Activated naive CD8-positive, alpha-beta T cell treated with anti-CD3 and anti-CD28 coated beads, Interleukin-2, amount 10 ng/mL, durations not matched to agents 7 days and 5 days (primary cell): ENCODE data around the gene BRAF. TPM values are rescaled to one million over a fixed set of nuclear protein-coding genes. Genes with fewer than 3 reads are reported as not detected.
"Not testable (repeated sequence)": the region's sequence is repeated elsewhere in the genome, so short reads cannot be mapped to it uniquely, and the experiment has no call there.

Experiments used
- ATAC-seq: fragments of 150-1000 bp; cut with Tn5 transposase; one replicate; pipeline ENCODE4 v1.10.0; 2021; ENCODE audit warnings: low read depth, moderate library complexity
- POLR2A ChIA-PET: fragments of 350-600 bp; sonication (Branson Sonifier 250); formaldehyde crosslinking; loops from one replicate; lab custom pipeline; 2021; ENCODE audit warnings: antibody characterized with exemption; lab: Charles Lee
- DNase-seq: peaks from one replicate; pipeline ENCODE4 v3.0.0; 2021
- H3K27ac Mint-ChIP-seq: one replicate; pipeline ENCODE4 v1.8.0; 2022; ENCODE audit warnings: mild to moderate bottlenecking, mixed read lengths
- H3K27me3 Mint-ChIP-seq: one replicate; pipeline ENCODE4 v1.8.0; 2022; ENCODE audit warnings: mild to moderate bottlenecking, moderate library complexity, mixed read lengths
- H3K36me3 Mint-ChIP-seq: one replicate; pipeline ENCODE4 v1.8.0; 2021; ENCODE audit warnings: mild to moderate bottlenecking, mixed read lengths
- H3K4me1 Mint-ChIP-seq: one replicate; pipeline ENCODE4 v1.8.0; 2021; ENCODE audit warnings: mixed read lengths
- H3K4me3 Mint-ChIP-seq: one replicate; pipeline ENCODE4 v1.8.0; 2022; ENCODE audit warnings: mild to moderate bottlenecking, moderate library complexity, mixed read lengths
- H3K9me3 Mint-ChIP-seq: one replicate; pipeline ENCODE4 v1.8.0; 2021; ENCODE audit warnings: mixed read lengths
- total RNA-seq, 2 experiments: library from RNA; stranded (reverse); gene quantifications; one replicate each; pipeline ENCODE4 v1.2.3, GENCODE V29; 2021

BRAF gene
- 10 to 100 TPM; 34.4 to 39.4 TPM for total RNA-seq

DNA sequence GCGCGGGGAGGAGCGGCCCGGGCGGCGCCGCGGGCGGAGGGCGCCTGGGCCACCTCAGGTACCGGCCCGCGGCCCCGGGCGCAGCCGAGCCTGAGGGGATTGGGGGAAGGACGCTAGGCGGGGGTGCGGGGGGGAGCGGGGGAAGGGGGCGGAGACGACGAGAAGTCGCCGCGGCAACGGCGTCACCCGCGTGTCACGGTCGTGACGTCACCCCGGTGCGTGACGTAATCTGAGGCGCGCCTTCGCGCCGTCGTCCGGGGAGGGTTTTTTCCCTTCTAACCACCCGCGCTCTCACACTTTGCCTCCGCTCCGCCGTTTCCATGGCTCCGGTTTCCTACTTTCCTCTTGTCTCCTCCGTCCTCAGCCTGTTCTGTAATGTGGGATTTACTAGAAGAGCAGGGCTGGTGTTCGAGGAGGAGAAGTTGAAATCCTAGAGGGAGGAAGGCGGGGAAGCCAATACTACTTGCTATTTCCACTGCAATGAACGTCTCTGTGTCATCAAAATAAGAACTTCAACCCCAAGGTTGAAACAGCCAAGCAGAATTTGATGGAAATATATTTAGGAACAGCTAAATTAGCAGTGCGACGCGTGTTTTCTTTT lies at the start of gene BRAF:
Gene BRAF (minus strand): TSS at position 109 of the 601 bp plus-strand sequence. CDS start 226 bp downstream, outside the sequence.
- H3K27ac Mint-ChIP-seq: peak within 1 kb of the TSS; percentile 97
- POLR2A ChIA-PET: interaction anchor here (0.6 to 2.1 kb wide), 4 partner anchors 19 to 90 kb away, joined by 3 to 17 read pairs (median 6); partner anchors contain the start of gene MRPS33
- H3K27me3 Mint-ChIP-seq: peaks cover 2% of the 10 kb centered on the region
- H3K9me3 Mint-ChIP-seq: no peaks in the 10 kb centered on the region
- peak within 1 kb of the TSS; percentile 95 for H3K4me3 Mint-ChIP-seq
- peaks cover 10% of the 10 kb centered on the region for H3K4me1 Mint-ChIP-seq
- DNase-seq (peak; percentile 98), ATAC-seq (peak; percentile 63)
- H3K36me3 Mint-ChIP-seq: peaks cover 2% of the 10 kb centered on the region

GRCh38 chr7:140972876-140973829 lies 48.4 kb upstream of the BRAF start:
- Mint-ChIP-seq H3K9me3 (no peaks in the 10 kb centered on the region), H3K36me3 (no peaks in the 10 kb centered on the region), H3K4me3 (no peak overlapping the region), H3K27me3 (peaks cover 4% of the 10 kb centered on the region), H3K4me1 (peaks cover 2% of the 10 kb centered on the region), H3K27ac (no peak overlapping the region)
- ATAC-seq (no peak), DNase-seq (no peak)
- POLR2A ChIA-PET: no interaction called here

DNA sequence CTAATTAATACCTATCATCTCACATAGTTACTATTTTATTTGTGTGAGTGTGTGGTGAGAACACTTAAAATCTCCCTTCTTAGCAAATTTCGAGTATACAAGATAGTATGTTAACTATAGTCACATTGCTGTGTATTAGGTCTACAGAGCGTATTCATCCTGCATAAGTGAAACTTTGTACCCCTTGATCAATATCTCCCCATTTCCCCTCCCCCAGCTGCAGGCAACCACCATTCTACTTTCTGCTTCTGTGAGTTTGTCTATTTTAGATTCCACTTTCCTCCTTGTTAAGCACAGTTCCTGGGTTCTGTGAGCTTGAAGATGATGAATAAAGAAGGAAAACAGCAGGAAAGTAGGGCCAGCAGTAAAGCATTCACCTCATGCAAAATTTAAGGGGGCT lies 47.6 kb upstream of the BRAF start:
- POLR2A ChIA-PET: no interaction called here
- no peaks in the 10 kb centered on the region for H3K9me3 Mint-ChIP-seq
- peaks cover 2% of the 10 kb centered on the region for H3K4me1 Mint-ChIP-seq
- ATAC-seq (no peak), DNase-seq (no peak)
- H3K36me3 Mint-ChIP-seq: no peaks in the 10 kb centered on the region
- H3K27ac Mint-ChIP-seq: no peak overlapping the region
- peaks cover 4% of the 10 kb centered on the region for H3K27me3 Mint-ChIP-seq
- H3K4me3 Mint-ChIP-seq: no peak overlapping the region

DNA sequence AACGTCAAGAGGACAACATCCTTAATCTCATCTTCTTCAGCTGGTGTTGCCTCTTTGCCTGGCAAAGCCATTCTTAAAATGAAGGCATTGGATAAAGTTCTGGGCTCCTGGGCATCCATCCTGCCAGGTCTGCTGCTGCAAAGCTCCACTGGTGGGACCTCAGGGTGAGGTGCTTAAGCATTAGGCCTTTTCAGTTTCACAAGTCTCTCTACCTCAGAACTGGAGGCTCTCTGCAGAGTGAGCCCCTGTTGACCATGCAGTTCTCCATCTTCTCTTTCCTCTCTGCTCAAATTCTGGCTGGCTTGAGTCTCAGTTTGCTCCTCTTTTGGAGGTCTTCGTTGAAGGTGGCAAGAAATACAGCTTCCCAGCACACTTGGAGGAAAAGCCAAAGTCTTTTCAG lies 42.7 kb upstream of the BRAF start:
- peaks cover 2% of the 10 kb centered on the region for H3K27me3 Mint-ChIP-seq
- no peaks in the 10 kb centered on the region for H3K9me3 Mint-ChIP-seq
- ATAC-seq (no peak), DNase-seq (no peak)
- no peaks in the 10 kb centered on the region for H3K4me1 Mint-ChIP-seq
- H3K36me3 Mint-ChIP-seq: no peaks in the 10 kb centered on the region
- H3K27ac Mint-ChIP-seq: no peak overlapping the region
- POLR2A ChIA-PET: no interaction called here
- H3K4me3 Mint-ChIP-seq: no peak overlapping the region

GRCh38 chr7:140966561-140967233 lies 42.0 kb upstream of the BRAF start:
- POLR2A ChIA-PET: no interaction called here
- ATAC-seq: no peak
- Mint-ChIP-seq H3K4me1 (no peaks in the 10 kb centered on the region), H3K4me3 (no peak overlapping the region), H3K9me3 (no peaks in the 10 kb centered on the region), H3K27me3 (peaks cover 2% of the 10 kb centered on the region), H3K36me3 (no peaks in the 10 kb centered on the region), H3K27ac (no peak overlapping the region)
- DNase-seq: no peak

DNA sequence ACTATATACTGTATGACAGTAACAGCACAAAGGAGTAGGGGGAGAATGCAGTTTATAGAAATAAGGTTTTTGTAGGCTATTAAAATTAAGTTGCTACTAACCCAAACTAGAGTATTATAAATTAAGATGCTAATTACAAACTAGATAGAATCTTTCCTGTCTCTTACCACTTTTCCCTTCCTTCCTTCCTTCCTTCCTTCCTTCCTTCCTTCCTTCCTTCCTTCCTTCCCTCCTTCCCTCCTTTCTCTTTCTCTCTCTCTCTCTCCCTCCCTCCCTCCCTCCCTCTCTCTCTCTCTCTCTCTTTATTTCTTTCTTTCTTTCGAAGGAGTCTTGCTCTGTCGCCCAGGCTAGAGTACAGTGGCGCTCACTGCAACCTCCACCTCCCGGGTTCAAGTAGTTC lies 36.4 kb upstream of the BRAF start:
- no peaks in the 10 kb centered on the region for H3K36me3 Mint-ChIP-seq
- ATAC-seq: no peak
- peaks cover 4% of the 10 kb centered on the region for H3K27me3 Mint-ChIP-seq
- POLR2A ChIA-PET: no interaction called here
- peaks cover 2% of the 10 kb centered on the region for H3K9me3 Mint-ChIP-seq
- no peak overlapping the region for H3K27ac Mint-ChIP-seq
- H3K4me1 Mint-ChIP-seq: no peaks in the 10 kb centered on the region
- DNase-seq: no peak
- no peak overlapping the region for H3K4me3 Mint-ChIP-seq

GRCh38 chr7:140956997-140957396 lies 32.3 kb upstream of the BRAF start:
- H3K4me3 Mint-ChIP-seq, ATAC-seq, H3K36me3 Mint-ChIP-seq, DNase-seq, POLR2A ChIA-PET, H3K27me3 Mint-ChIP-seq, H3K9me3 Mint-ChIP-seq, H3K27ac Mint-ChIP-seq, H3K4me1 Mint-ChIP-seq: not testable (repeated sequence)

DNA sequence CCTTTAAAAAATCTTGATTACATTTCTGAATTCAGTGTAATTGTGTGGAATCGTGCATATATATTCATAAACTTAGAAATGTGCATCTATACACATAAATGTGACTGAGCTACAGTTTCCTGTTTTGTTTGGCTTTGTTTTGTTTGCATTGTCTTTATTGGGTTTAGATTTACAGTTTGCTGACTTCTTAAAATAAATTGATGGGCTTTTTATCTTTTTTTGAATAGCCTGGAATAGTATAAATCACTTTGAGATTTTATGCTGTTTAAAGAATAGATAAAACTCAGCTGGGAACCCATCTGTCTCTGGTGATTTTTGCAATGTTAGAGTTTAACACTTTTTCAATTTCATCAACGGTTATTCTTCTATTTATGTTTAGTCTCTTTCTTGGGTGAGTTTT lies 21.2 kb upstream of the BRAF start:
- Mint-ChIP-seq H3K27me3 (peaks cover 3% of the 10 kb centered on the region), H3K4me1 (no peaks in the 10 kb centered on the region), H3K36me3 (no peaks in the 10 kb centered on the region), H3K9me3 (no peaks in the 10 kb centered on the region), H3K27ac (no peak overlapping the region), H3K4me3 (no peak overlapping the region)
- DNase-seq (no peak), ATAC-seq (no peak)
- POLR2A ChIA-PET: no interaction called here

GRCh38 chr7:140942242-140942641 lies 17.5 kb upstream of the BRAF start:
- H3K4me3 Mint-ChIP-seq, H3K27ac Mint-ChIP-seq, H3K9me3 Mint-ChIP-seq, ATAC-seq, H3K27me3 Mint-ChIP-seq, POLR2A ChIA-PET, H3K36me3 Mint-ChIP-seq, DNase-seq, H3K4me1 Mint-ChIP-seq: not testable (repeated sequence)

DNA sequence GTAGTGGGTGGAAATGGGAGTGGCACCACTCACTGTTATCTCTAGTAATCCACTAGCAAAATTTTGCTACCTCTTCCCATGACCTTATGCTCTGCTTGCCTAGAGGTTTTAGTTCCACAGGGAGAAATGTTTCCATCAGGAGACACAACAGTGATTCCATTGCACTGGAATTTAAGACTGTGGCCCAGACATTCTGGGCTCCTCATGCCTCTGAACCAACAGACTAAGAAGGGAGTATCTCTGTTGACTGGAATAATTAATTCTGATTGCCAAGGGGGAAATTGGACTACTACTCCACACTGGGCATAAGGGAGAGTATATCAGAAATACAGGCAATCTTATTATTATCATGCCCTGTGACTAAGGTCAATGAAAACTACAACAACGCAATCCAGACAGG lies 16.2 kb upstream of the BRAF start:
- H3K27ac Mint-ChIP-seq: no peak overlapping the region
- DNase-seq (no peak), ATAC-seq (no peak)
- peaks cover 2% of the 10 kb centered on the region for H3K9me3 Mint-ChIP-seq
- no peak overlapping the region for H3K4me3 Mint-ChIP-seq
- POLR2A ChIA-PET: no interaction called here
- H3K27me3 Mint-ChIP-seq: peaks cover 2% of the 10 kb centered on the region
- H3K4me1 Mint-ChIP-seq: no peaks in the 10 kb centered on the region
- no peaks in the 10 kb centered on the region for H3K36me3 Mint-ChIP-seq

GRCh38 chr7:140937702-140938264 lies 13.1 kb upstream of the BRAF start:
- ATAC-seq: no peak
- H3K27me3 Mint-ChIP-seq: peaks cover 4% of the 10 kb centered on the region
- POLR2A ChIA-PET: no interaction called here

DNA sequence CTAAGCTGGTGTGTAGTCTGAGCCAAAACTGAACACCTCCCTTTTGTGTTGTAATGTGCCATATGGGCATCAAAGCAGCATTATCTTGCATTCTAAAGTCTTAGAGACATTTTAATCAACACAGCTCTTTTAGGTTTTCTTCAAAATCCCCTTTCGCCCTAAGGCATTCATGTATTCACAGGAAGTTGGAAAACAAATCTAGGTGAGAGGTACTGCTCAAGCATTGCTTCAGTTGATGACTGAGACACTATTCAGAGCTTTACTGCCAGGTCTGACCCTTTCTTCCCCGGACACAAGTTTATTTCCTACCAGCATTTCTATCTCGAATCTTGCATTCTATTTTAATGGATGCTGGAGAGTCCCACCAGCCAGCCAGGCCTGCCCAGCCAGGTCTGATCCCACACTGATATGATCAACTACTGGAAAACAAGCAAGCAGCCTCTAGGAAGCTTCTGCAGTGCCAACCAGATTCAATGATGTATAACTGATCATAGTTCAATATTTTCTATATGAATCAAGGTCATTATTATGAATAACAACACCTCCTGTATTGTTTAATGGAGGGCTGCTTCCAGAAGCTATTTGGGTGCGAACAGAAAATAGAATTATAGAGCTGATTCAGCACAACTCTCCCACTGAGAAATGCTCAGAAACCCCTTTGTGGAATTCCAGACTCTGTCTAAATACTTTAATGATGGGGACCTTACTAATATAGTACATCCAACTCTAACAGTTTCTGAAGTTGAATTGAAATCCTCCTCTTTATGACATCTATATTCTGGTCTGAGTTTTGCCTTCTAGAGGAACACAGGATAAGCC lies 4.0 kb upstream of the BRAF start:
- no peak overlapping the region for H3K4me3 Mint-ChIP-seq
- peaks cover 5% of the 10 kb centered on the region for H3K4me1 Mint-ChIP-seq
- POLR2A ChIA-PET: no interaction called here
- DNase-seq (no peak), ATAC-seq (no peak)
- no peaks in the 10 kb centered on the region for H3K36me3 Mint-ChIP-seq
- no peak overlapping the region for H3K27ac Mint-ChIP-seq
- peaks cover 9% of the 10 kb centered on the region for H3K27me3 Mint-ChIP-seq
- H3K9me3 Mint-ChIP-seq: no peaks in the 10 kb centered on the region

More at GRCh38 chr7:140937702-140938264, 13.1 kb upstream of the BRAF start:
- no peaks in the 10 kb centered on the region for H3K36me3 Mint-ChIP-seq
- H3K4me1 Mint-ChIP-seq: no peaks in the 10 kb centered on the region
- no peak overlapping the region for H3K4me3 Mint-ChIP-seq
- H3K9me3 Mint-ChIP-seq: peaks cover 2% of the 10 kb centered on the region
- no peak overlapping the region for H3K27ac Mint-ChIP-seq
- no peak for DNase-seq
